ENCODE measurements around the gene RITA1.

GRCh38 chr12:113167868-113168267, 17.7 kb upstream of the RITA1 start:
- TF ChIP-seq, protein P1, sequence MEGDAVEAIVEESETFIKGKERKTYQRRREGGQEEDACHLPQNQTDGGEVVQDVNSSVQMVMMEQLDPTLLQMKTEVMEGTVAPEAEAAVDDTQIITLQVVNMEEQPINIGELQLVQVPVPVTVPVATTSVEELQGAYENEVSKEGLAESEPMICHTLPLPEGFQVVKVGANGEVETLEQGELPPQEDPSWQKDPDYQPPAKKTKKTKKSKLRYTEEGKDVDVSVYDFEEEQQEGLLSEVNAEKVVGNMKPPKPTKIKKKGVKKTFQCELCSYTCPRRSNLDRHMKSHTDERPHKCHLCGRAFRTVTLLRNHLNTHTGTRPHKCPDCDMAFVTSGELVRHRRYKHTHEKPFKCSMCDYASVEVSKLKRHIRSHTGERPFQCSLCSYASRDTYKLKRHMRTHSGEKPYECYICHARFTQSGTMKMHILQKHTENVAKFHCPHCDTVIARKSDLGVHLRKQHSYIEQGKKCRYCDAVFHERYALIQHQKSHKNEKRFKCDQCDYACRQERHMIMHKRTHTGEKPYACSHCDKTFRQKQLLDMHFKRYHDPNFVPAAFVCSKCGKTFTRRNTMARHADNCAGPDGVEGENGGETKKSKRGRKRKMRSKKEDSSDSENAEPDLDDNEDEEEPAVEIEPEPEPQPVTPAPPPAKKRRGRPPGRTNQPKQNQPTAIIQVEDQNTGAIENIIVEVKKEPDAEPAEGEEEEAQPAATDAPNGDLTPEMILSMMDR (IDR thresholded peaks at IDR 0.05), result no peak
- no peak for TF ChIP-seq EZH2 (IDR thresholded peaks at IDR 0.05; ENCODE audit: borderline replicate concordance, insufficient read depth, low read depth, low read length, poor library complexity, severe bottlenecking)
